GM12878 (cell line): ENCODE measurements around the gene PIEZO2. TPM values are rescaled to one million over a fixed set of nuclear protein-coding genes. Genes with fewer than 3 reads are reported as not detected.
A peak's percentile ranks its signal among the peaks of the same experiment; 100 is the strongest.

ENCODE experiments used
- BACH1 ChIP-seq: fragments of 450-650 bp; IDR thresholded peaks from 2 replicates; pipeline ENCODE4 v1.6.1; 2017; ENCODE audit warnings: mild to moderate bottlenecking, borderline replicate concordance
- BHLHE40 ChIP-seq, 2 experiments: fragments of 450-650 bp in 1 of 2; IDR thresholded peaks; 2 replicates each; pipeline ENCODE4 v1.6.1; 2011 to 2017; ENCODE audit warnings: low read depth in 2 of 2, borderline replicate concordance in 1 of 2, improper control_type of control experiment in 1 of 2, low read length in 1 of 2, mild to moderate bottlenecking in 1 of 2
- CHD1 ChIP-seq: IDR thresholded peaks from 2 replicates; pipeline ENCODE4 v1.6.1; 2012; ENCODE audit warnings: low read depth, low read length, improper control_type of control experiment
- FOXK2 ChIP-seq: fragments of 450-650 bp; IDR thresholded peaks from 2 replicates; pipeline ENCODE4 v1.6.1; 2017; ENCODE audit warnings: mild to moderate bottlenecking, moderate library complexity
- JUNB ChIP-seq: IDR thresholded peaks from 2 replicates; pipeline ENCODE4 v1.6.1; 2016; ENCODE audit warnings: antibody characterized with exemption, mild to moderate bottlenecking
- KDM1A ChIP-seq: fragments of 200-600 bp; sonication (generic); IDR thresholded peaks from 2 replicates; pipeline ENCODE4 v1.6.1; 2016; ENCODE audit warnings: borderline replicate concordance
- MTA2 ChIP-seq: fragments of 450-650 bp; IDR thresholded peaks from 2 replicates; pipeline ENCODE4 v1.6.1; 2016; ENCODE audit warnings: low read depth, mild to moderate bottlenecking, moderate library complexity
- MXI1 ChIP-seq: fragments of 150-350 bp; IDR thresholded peaks from 2 replicates; pipeline ENCODE4 v1.6.1; 2011; ENCODE audit warnings: low read depth, mild to moderate bottlenecking, inconsistent platforms, low read length, improper control_type of control experiment
- MYB ChIP-seq: fragments of 150-350 bp; IDR thresholded peaks from 2 replicates; pipeline ENCODE4 v1.6.1; 2014; ENCODE audit warnings: mild to moderate bottlenecking, low read depth, low read length, borderline replicate concordance
- MYC ChIP-seq: IDR thresholded peaks from 2 replicates; pipeline ENCODE4 v1.6.1; 2011; ENCODE audit warnings: mild to moderate bottlenecking, low read length, moderate library complexity, inconsistent platforms; ENCODE audit not compliant: insufficient read depth, insufficient replicate concordance, insufficient read length, severe bottlenecking
- NBN ChIP-seq: fragments of 450-650 bp; IDR thresholded peaks from 2 replicates; pipeline ENCODE4 v1.6.1; 2016
- POLR2AphosphoS2 ChIP-seq: IDR thresholded peaks from 2 replicates; pipeline ENCODE4 v1.6.1; 2011; ENCODE audit warnings: low read depth, mild to moderate bottlenecking, low read length, improper control_type of control experiment, moderate library complexity
- RAD21 ChIP-seq: IDR thresholded peaks from 2 replicates; pipeline ENCODE4 v1.6.1; 2011; ENCODE audit warnings: mild to moderate bottlenecking, low read depth, low read length, moderate library complexity; ENCODE audit not compliant: insufficient read depth
- SRF ChIP-seq, 2 experiments: IDR thresholded peaks; 2 replicates each; pipeline ENCODE4 v1.6.1; 2011; ENCODE audit warnings: low read depth in 2 of 2, low read length in 2 of 2, mild to moderate bottlenecking in 1 of 2, moderate library complexity in 1 of 2
- SUZ12 ChIP-seq: fragments of 200-600 bp; sonication (generic); IDR thresholded peaks from one replicate; pipeline ENCODE4 v1.6.1; 2018; ENCODE audit warnings: antibody characterized with exemption, mild to moderate bottlenecking; ENCODE audit not compliant: unreplicated experiment
- ZSCAN29 ChIP-seq: fragments of 450-650 bp; IDR thresholded peaks from 2 replicates; pipeline ENCODE4 v1.6.1; 2017; ENCODE audit warnings: mild to moderate bottlenecking, moderate library complexity
- polyA plus RNA-seq, 11 experiments: library from polyadenylated mRNA; depleted of rRNA in 4 of 11; unstranded in 6 of 11; stranded (reverse) in 5 of 11; fragments of >200 nt; fragmentation: Nextera tagmentation in 4 of 11; fragmentation: Illumina TruSeq in 1 of 11; extraction: Ambion mirVana in 4 of 11; extraction: Trizol in 1 of 11; gene quantifications; 1 replicate in 1 of 11; 2 replicates in 10 of 11; pipeline versions ENCODE4 v1.2.1 to v1.2.3, GENCODE V29; 2011 to 2016; ENCODE audit warnings: inconsistent platforms in 2 of 11, missing spikeins in 2 of 11, low read depth in 1 of 11
- total RNA-seq, 4 experiments: library from RNA; depleted of rRNA in 3 of 4; stranded (reverse); fragments of >200 nt in 3 of 4; fragmentation: Illumina TruSeq in 1 of 4; extraction: Trizol in 1 of 4; gene quantifications; 2 replicates each; pipeline versions ENCODE4 v1.2.1 to v1.2.3, GENCODE V29; 2013 to 2021
- TF ChIP-seq, protein P1 (sequence below): fragments of 450-650 bp; IDR thresholded peaks from 2 replicates; pipeline ENCODE4 v1.6.1; 2014; ENCODE audit warnings: mild to moderate bottlenecking
- TF ChIP-seq, protein P2 (sequence below): fragments of 450-650 bp; conservative IDR thresholded peaks from 2 replicates; pipeline ENCODE4 v1.6.1; 2017; ENCODE audit warnings: mild to moderate bottlenecking, moderate library complexity
- TF ChIP-seq, protein P3 (sequence below): fragments of 450-650 bp; IDR thresholded peaks from 2 replicates; pipeline ENCODE4 v1.6.1; 2018; ENCODE audit warnings: borderline replicate concordance, mild to moderate bottlenecking; ENCODE audit not compliant: partially characterized antibody
- TF ChIP-seq, protein P4 (sequence below): fragments of 450-650 bp; formaldehyde crosslinking; IDR thresholded peaks from 2 replicates; pipeline ENCODE4 v1.4.0; 2022; ENCODE audit warnings: mild to moderate bottlenecking, moderate library complexity

The PIEZO2 gene
- total and polyA plus RNA-seq, 10 of the 15 experiments (the other 5 are each of a cell fraction or from before 2014, with no cell fraction given), result 6.7 to 42.3 (median 27.4) TPM

DNA sequence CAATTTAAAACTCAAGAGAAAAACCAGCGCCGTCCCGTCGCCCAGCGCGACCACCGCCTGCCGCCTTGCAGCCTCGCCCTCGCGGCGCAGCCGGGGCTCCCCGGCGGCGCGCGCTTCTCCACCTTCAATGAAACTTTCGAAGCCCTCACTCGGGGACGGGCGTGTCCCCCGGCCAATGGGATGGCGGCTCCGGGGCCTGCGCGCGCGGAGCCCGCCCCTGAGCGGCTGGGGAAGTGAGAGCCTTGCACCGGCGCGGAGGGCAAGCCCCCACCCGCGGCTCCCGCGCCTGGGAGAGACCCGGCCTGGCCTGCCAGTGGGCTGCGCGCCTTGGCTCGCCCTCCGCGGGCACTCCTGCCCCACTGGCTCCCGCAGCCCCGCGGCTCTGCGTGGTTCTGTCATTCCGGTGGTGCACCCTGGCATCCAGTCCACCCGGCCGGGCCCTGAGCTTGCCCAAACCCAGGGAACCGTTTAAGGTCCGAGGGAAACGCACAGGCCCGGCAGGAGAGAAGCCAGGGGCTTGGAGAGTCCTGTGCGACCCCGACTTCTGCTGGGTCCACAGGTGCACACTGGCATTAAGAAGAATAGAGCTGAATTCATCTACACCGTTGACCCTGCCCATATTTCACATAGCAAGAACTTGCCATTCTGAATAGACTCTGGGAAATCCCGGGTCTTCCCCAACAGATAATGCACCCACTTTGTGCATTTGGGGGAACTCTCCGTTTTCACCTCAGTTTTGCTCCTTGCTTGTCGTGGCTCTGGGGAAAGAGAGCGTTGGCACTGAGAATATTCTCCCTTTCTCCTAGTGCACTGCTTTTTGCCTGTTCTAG lies at the start of gene PIEZO2 (continued):
- TF ChIP-seq, protein P1, sequence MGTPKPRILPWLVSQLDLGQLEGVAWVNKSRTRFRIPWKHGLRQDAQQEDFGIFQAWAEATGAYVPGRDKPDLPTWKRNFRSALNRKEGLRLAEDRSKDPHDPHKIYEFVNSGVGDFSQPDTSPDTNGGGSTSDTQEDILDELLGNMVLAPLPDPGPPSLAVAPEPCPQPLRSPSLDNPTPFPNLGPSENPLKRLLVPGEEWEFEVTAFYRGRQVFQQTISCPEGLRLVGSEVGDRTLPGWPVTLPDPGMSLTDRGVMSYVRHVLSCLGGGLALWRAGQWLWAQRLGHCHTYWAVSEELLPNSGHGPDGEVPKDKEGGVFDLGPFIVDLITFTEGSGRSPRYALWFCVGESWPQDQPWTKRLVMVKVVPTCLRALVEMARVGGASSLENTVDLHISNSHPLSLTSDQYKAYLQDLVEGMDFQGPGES, result 0 out of 2 replicates have a peak, but pooled peaks have one; percentile 58
- 0 out of 2 replicates have a peak, but pooled peaks have one; percentile 22 for TF ChIP-seq NBN
- peak; percentile 69; the same call in 1 of the 2 replicates for TF ChIP-seq POLR2AphosphoS2
- TF ChIP-seq, protein P2, sequence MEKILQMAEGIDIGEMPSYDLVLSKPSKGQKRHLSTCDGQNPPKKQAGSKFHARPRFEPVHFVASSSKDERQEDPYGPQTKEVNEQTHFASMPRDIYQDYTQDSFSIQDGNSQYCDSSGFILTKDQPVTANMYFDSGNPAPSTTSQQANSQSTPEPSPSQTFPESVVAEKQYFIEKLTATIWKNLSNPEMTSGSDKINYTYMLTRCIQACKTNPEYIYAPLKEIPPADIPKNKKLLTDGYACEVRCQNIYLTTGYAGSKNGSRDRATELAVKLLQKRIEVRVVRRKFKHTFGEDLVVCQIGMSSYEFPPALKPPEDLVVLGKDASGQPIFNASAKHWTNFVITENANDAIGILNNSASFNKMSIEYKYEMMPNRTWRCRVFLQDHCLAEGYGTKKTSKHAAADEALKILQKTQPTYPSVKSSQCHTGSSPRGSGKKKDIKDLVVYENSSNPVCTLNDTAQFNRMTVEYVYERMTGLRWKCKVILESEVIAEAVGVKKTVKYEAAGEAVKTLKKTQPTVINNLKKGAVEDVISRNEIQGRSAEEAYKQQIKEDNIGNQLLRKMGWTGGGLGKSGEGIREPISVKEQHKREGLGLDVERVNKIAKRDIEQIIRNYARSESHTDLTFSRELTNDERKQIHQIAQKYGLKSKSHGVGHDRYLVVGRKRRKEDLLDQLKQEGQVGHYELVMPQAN, result peak; percentile 22
- no peak for TF ChIP-seq MYB
- TF ChIP-seq ZSCAN29, result no peak
- TF ChIP-seq, protein P3, sequence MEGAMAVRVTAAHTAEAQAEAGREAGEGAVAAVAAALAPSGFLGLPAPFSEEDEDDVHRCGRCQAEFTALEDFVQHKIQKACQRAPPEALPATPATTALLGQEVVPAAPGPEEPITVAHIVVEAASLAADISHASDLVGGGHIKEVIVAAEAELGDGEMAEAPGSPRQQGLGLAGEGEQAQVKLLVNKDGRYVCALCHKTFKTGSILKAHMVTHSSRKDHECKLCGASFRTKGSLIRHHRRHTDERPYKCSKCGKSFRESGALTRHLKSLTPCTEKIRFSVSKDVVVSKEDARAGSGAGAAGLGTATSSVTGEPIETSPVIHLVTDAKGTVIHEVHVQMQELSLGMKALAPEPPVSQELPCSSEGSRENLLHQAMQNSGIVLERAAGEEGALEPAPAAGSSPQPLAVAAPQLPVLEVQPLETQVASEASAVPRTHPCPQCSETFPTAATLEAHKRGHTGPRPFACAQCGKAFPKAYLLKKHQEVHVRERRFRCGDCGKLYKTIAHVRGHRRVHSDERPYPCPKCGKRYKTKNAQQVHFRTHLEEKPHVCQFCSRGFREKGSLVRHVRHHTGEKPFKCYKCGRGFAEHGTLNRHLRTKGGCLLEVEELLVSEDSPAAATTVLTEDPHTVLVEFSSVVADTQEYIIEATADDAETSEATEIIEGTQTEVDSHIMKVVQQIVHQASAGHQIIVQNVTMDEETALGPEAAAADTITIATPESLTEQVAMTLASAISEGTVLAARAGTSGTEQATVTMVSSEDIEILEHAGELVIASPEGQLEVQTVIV, result no peak
- no peak for TF ChIP-seq MYC
- no peak for TF ChIP-seq CHD1
- peak; percentile 36; the same call in 1 of the 2 replicates for TF ChIP-seq MTA2
- TF ChIP-seq BHLHE40 (IDR thresholded peaks at IDR 0.05; ENCODE audit: borderline replicate concordance in 1 of 2, low read depth in 2 of 2, low read length in 1 of 2), result peak in 1 of 2 experiments; percentile 54; a peak in 1 of 4 replicates
- TF ChIP-seq RAD21, result no peak
- peak; percentile 56; the same call in 1 of the 2 replicates for TF ChIP-seq BACH1
- TF ChIP-seq, protein P4, sequence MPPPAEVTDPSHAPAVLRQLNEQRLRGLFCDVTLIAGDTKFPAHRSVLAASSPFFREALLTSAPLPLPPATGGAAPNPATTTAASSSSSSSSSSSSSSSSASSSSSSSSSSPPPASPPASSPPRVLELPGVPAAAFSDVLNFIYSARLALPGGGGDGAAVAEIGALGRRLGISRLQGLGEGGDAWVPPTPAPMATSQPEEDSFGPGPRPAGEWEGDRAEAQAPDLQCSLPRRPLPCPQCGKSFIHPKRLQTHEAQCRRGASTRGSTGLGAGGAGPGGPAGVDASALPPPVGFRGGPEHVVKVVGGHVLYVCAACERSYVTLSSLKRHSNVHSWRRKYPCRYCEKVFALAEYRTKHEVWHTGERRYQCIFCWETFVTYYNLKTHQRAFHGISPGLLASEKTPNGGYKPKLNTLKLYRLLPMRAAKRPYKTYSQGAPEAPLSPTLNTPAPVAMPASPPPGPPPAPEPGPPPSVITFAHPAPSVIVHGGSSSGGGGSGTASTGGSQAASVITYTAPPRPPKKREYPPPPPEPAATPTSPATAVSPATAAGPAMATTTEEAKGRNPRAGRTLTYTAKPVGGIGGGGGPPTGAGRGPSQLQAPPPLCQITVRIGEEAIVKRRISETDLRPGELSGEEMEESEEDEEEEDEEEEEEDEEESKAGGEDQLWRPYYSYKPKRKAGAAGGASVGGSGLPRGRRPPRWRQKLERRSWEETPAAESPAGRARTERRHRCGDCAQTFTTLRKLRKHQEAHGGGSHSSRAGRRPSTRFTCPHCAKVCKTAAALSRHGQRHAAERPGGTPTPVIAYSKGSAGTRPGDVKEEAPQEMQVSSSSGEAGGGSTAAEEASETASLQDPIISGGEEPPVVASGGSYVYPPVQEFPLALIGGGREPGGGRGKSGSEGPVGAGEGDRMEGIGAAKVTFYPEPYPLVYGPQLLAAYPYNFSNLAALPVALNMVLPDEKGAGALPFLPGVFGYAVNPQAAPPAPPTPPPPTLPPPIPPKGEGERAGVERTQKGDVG (CRISPR knock-in tag), result no peak
- no peak for TF ChIP-seq JUNB
- TF ChIP-seq SUZ12, result no peak
- no peak for TF ChIP-seq KDM1A
- TF ChIP-seq SRF (IDR thresholded peaks at IDR 0.05; ENCODE audit: low read depth in 2 of 2, low read length in 2 of 2), result no peak
- 0 out of 2 replicates have a peak, but pooled peaks have one; percentile 46 for TF ChIP-seq MXI1
- no peak for TF ChIP-seq FOXK2
